ENCODE measurements around the gene SCFD1. TPM values are rescaled to one million over a fixed set of nuclear protein-coding genes. Genes with fewer than 3 reads are reported as not detected.

SCFD1 gene
- polyA plus RNA-seq, 4 donors = 86.8 to 101 (median 91.5) TPM

- no peak for DNase-seq (ENCODE audit: low read depth in 4 of 4, low spot score in 3 of 4)
These were observed 126.2 kb downstream of the SCFD1 start for GRCh38 chr14:30748343-30748742.

GRCh38 chr14:30751646-30752416 lies 129.7 kb downstream of the SCFD1 start:
- no peak for DNase-seq (ENCODE audit: low read depth in 4 of 4, low spot score in 3 of 4)

- no peak for DNase-seq (ENCODE audit: low read depth in 4 of 4, low spot score in 3 of 4)
These were observed 131.3 kb downstream of the SCFD1 start for GRCh38 chr14:30753452-30753851.

DNA sequence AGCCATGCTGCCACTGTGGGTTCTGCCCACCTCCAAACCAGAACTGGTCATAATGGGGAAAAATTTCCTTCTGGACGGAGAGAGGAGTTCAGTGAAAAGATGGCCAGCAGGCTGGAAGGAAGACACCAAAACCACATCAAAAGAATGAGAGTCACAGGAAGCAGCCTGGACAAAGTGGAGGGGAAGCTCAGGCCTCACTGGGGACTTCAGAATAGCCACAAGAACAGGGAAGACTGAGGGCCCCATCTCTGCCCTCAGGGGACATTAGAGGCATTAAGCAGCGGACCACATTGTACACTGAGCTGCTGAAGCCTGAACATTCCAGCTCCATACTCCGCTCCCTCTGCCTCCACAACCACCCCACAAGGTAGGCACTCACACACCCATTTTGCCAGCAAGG lies 132.7 kb downstream of the SCFD1 start:
- DNase-seq (ENCODE audit: low read depth in 4 of 4, low spot score in 3 of 4) = no peak

DNA sequence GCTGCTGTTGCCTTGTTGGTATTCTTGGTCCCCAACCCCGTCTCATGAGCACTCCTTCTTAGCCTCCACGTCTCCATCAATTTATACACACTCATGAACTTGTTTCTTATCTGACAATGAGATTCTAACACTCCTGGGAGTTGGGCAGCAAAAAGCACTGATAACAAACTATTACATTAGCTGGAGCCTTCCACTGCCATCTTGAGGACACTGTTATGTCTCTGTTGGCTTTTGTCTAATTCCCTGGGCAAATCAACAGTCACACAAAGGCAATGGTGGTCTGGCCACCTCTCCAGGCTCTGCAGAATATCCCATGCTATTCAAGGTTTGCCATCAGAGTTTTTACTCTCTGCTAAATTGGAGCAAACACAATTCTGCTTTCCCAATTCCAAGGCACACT lies 134.5 kb downstream of the SCFD1 start:
- no peak for DNase-seq (ENCODE audit: low read depth in 4 of 4, low spot score in 3 of 4)

DNA sequence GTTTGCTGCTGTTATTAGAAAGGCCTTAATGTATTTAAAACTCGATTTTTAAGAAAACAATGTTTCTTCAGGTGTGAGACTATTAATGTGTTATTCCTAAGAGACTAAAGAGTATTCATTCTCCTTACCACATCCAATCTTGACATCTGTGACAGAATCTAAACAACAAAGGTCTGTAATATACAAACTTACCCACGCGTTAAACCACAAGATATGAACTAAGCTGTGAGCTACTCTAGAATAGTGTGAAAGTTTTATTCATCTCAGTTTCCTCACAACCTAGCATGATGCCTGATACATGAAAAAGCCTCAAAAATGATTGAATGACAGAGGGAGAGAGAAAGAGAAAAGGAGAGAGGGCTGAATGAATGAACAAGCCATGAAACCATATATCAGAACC lies 135.0 kb downstream of the SCFD1 start:
- no peak for DNase-seq (ENCODE audit: low read depth in 4 of 4, low spot score in 3 of 4)

- no peak for DNase-seq (ENCODE audit: low read depth in 4 of 4, low spot score in 3 of 4)
These were observed 137.3 kb downstream of the SCFD1 start for GRCh38 chr14:30759172-30760125.

- DNase-seq (ENCODE audit: low read depth in 4 of 4, low spot score in 3 of 4) = no peak
These were observed 141.8 kb downstream of the SCFD1 start for GRCh38 chr14:30763891-30764290.

DNA sequence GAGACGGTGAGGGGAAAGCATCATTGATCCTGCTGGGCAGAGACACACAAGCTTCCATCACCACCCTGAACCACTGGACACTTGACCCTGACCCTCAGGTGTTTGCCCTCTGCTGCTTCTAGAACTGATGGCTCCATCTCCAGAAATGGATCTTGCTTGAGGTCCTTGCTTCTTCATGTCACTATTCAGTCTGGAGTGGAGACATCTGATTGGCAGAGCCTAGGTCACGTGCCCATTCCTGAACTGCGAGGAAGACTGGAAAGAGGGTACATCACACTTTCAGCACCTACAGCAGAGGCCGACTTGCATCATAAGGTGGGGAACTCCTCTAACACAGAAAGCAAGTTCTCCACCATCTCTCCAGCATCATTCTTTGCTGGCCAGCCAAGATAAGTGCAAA lies 145.5 kb downstream of the SCFD1 start:
- DNase-seq (ENCODE audit: low read depth in 4 of 4, low spot score in 3 of 4) = no peak

DNA sequence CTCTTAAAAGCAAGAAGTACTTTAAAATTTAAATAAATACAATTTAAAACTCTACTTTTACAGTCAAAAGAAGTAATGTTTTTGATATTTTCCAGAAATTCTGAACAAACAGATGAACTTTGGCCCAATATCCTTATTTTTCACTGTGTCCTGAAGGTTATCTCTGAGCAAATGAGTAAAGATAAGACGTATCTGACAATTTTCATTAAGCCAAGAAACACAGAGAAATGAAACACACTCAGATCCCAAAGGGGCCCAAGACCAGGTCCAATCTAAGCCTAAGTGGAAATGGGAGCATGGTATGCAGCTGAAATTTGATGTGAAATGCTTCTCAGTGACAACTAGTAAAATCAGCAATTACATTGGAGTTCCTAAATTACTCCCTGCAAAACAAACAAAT lies 146.7 kb downstream of the SCFD1 start:
- no peak for DNase-seq (ENCODE audit: low read depth in 4 of 4, low spot score in 3 of 4)

GRCh38 chr14:30770376-30770775 lies 148.3 kb downstream of the SCFD1 start:
- DNase-seq (ENCODE audit: low read depth in 4 of 4, low spot score in 3 of 4) = no peak

- DNase-seq (ENCODE audit: low read depth in 4 of 4, low spot score in 3 of 4) = no peak
These were observed 149.5 kb downstream of the SCFD1 start for GRCh38 chr14:30771595-30771994.

DNA sequence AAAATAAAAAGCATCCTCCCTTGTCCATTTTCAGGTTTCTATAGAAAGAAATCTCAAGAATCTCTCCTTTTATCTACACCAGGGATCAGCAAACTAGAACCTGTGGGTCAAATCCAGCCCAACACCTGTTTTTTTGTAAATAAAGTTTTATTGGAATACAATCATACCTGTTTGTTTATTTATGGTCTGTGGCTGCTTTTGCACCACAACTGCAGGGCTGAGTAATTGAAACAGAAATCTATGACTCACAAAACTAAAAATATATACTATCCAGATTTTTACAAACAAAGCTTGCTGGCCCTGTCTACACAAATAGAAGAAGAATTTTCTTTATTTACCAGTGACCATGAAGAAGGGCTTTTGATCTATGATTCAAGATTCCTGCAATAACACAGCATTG lies 157.1 kb downstream of the SCFD1 start:
- no peak for DNase-seq (ENCODE audit: low read depth in 4 of 4, low spot score in 3 of 4)

Other genes with a start within 250 kb of the SCFD1 start
- 10 to 100 TPM; 24.6 to 33.0 (median 32.1) TPM for gene G2E3, start 63.2 kb upstream of the SCFD1 start, polyA plus RNA-seq (ENCODE audit: insufficient read length in 4 of 4)

All from right renal pelvis (tissue), 4 donors.